Measurements from ENCODE around the gene FBXO8. TPM values are rescaled to one million over a fixed set of nuclear protein-coding genes. Genes with fewer than 3 reads are reported as not detected.

FBXO8 gene, protein sequence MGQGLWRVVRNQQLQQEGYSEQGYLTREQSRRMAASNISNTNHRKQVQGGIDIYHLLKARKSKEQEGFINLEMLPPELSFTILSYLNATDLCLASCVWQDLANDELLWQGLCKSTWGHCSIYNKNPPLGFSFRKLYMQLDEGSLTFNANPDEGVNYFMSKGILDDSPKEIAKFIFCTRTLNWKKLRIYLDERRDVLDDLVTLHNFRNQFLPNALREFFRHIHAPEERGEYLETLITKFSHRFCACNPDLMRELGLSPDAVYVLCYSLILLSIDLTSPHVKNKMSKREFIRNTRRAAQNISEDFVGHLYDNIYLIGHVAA
- 7.5 to 10.5 TPM (median 9.0 TPM) in 3 replicates for total RNA-seq (2021)
- Bru-seq, nascent RNA, result percentile 66 among the genes with signal in this experiment
- long read RNA-seq, experiment 1, transcript FBXO8-201 (6 exons, 2,577 nt), result major isoform, 12 of 13 reads
- long read RNA-seq, experiment 1, partial matches to known transcripts, result 1 of 13 reads
- long read RNA-seq, experiment 1, other reads (novel, unspliced or antisense), result 0 of 13 reads
- long read RNA-seq, experiment 2, transcript FBXO8-201 (6 exons, 2,577 nt), result major isoform, 7 of 10 reads
- long read RNA-seq, experiment 2, partial matches to known transcripts, result 0 of 10 reads
- long read RNA-seq, experiment 2, other reads (novel, unspliced or antisense), result 3 of 10 reads
- long read RNA-seq, experiment 3, transcript FBXO8-201 (6 exons, 2,577 nt), result major isoform, 20 of 22 reads
- long read RNA-seq, experiment 3, partial matches to known transcripts, result 1 of 22 reads
- long read RNA-seq, experiment 3, other reads (novel, unspliced or antisense), result 1 of 22 reads

DNA sequence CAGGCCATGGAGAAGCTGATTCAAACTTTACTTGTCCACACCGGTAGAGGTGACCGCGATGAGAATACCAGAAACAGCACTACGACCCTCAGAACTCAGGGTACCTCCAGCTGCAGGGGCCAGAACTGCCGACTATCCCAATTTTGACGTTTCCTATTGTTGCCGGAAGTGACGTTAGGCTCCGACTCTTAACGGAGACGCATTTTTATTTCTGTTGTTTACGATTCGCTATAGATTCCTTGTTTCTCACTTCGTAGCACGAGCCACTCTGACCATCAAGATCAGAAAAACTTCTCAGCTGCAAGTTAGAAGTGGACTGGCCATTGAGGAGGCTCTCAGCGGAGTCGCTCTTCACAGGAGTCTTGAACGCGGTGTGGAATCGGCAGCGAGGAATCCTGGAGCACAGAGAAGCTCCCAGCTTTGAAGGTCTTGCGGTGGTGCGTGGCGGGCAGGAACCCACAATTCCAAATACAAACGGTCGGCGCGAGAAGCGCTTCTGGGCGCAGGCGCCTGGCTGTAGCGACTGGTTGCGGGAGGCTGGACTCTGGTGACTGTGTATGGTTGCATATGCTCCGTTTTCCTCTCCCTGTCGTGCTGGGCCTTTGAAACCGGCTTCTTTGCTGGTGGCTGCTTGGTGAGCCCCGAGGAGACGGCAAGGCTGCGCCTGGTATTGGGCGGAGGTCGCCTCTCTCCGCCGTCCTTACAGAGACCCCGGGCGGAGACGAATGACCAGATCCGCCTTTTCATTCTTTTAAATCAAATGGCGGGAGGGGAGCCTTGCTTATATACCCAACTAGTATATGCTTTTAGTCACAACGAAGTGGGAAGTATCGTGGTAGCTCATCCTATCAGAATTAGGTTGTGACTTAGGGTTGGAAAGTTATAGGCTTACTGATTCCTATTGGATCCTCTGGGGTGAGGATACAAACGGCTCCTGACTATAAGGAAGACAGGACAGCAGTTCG, at the start of gene FBXO8, which contains the start of gene CEP44:
FBXO8 (minus strand) TSS at position 161 of the 965 bp plus-strand sequence. CDS start 20,575 bp downstream, outside the sequence.
CEP44 (plus strand) TSS at position 405 of the 965 bp plus-strand sequence. CDS start 15,211 bp downstream, outside the sequence.
- Mint-ChIP-seq H3K36me3 (no peaks in the 10 kb centered on the region), H3K4me1 (peaks cover 15% of the 10 kb centered on the region), H3K9me3 (no peaks in the 10 kb centered on the region), H3K27ac (peak within 1 kb of the TSS; percentile 100), H3K27me3 (ENCODE audit: low read depth) (no peaks in the 10 kb centered on the region), H3K4me3 (peak within 1 kb of the TSS; percentile 98)
- ATAC-seq (peak; percentile 75), DNase-seq (ENCODE audit: low spot score) (peak; percentile 64)
- ChIA-PET POLR2A (interaction anchor here (0.8 to 1.0 kb wide), 2 partner anchors 28 to 32 kb away, joined by 3 to 9 read pairs; no protein-coding TSS in a partner anchor), CTCF (no interaction called here)
- no peak for TF ChIP-seq CREB1 (CRISPR knock-in tag; IDR thresholded peaks at IDR 0.05)
- TF ChIP-seq SMAD3 (CRISPR knock-in tag; IDR thresholded peaks at IDR 0.05; ENCODE audit: borderline replicate concordance), result no peak
- no peak for TF ChIP-seq FOXJ3 (CRISPR knock-in tag; IDR thresholded peaks at IDR 0.05; ENCODE audit: borderline replicate concordance)
- no peak for TF ChIP-seq OVOL2 (CRISPR knock-in tag; IDR thresholded peaks at IDR 0.05; ENCODE audit: borderline replicate concordance)
- no peak for TF ChIP-seq RELA (CRISPR knock-in tag; IDR thresholded peaks at IDR 0.05; ENCODE audit: borderline replicate concordance)
- no peak for TF ChIP-seq IRF1 (CRISPR knock-in tag; IDR thresholded peaks at IDR 0.05)
- TF ChIP-seq ATF6 (CRISPR knock-in tag; IDR thresholded peaks at IDR 0.05), result no peak
- no peak for TF ChIP-seq AR (CRISPR knock-in tag; IDR thresholded peaks at IDR 0.05)
- peak; percentile 59 for TF ChIP-seq E2F5 (CRISPR knock-in tag; IDR thresholded peaks at IDR 0.05)
- no peak for TF ChIP-seq SMAD4 (CRISPR knock-in tag; IDR thresholded peaks at IDR 0.05)
- TF ChIP-seq STAT6 (CRISPR knock-in tag; conservative IDR thresholded peaks at IDR 0.05; ENCODE audit: low read depth), result no peak
- TF ChIP-seq ATF1 (CRISPR knock-in tag; IDR thresholded peaks at IDR 0.05), result no peak
- TF ChIP-seq RORB (CRISPR knock-in tag; IDR thresholded peaks at IDR 0.05), result no peak
- TF ChIP-seq NFE2L1 (CRISPR knock-in tag; IDR thresholded peaks at IDR 0.05), result no peak
- TF ChIP-seq E2F1 (CRISPR knock-in tag; IDR thresholded peaks at IDR 0.05), result no peak
- no peak for TF ChIP-seq NR1H2 (CRISPR knock-in tag; IDR thresholded peaks at IDR 0.05)
- TF ChIP-seq, protein P1, sequence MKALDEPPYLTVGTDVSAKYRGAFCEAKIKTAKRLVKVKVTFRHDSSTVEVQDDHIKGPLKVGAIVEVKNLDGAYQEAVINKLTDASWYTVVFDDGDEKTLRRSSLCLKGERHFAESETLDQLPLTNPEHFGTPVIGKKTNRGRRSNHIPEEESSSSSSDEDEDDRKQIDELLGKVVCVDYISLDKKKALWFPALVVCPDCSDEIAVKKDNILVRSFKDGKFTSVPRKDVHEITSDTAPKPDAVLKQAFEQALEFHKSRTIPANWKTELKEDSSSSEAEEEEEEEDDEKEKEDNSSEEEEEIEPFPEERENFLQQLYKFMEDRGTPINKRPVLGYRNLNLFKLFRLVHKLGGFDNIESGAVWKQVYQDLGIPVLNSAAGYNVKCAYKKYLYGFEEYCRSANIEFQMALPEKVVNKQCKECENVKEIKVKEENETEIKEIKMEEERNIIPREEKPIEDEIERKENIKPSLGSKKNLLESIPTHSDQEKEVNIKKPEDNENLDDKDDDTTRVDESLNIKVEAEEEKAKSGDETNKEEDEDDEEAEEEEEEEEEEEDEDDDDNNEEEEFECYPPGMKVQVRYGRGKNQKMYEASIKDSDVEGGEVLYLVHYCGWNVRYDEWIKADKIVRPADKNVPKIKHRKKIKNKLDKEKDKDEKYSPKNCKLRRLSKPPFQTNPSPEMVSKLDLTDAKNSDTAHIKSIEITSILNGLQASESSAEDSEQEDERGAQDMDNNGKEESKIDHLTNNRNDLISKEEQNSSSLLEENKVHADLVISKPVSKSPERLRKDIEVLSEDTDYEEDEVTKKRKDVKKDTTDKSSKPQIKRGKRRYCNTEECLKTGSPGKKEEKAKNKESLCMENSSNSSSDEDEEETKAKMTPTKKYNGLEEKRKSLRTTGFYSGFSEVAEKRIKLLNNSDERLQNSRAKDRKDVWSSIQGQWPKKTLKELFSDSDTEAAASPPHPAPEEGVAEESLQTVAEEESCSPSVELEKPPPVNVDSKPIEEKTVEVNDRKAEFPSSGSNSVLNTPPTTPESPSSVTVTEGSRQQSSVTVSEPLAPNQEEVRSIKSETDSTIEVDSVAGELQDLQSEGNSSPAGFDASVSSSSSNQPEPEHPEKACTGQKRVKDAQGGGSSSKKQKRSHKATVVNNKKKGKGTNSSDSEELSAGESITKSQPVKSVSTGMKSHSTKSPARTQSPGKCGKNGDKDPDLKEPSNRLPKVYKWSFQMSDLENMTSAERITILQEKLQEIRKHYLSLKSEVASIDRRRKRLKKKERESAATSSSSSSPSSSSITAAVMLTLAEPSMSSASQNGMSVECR (CRISPR knock-in tag; IDR thresholded peaks at IDR 0.05; ENCODE audit: borderline replicate concordance), result peak; percentile 70; the same call in 1 of the 2 replicates
- no peak for TF ChIP-seq ZNF671 (CRISPR knock-in tag; IDR thresholded peaks at IDR 0.05)

All from WTC11 (cell line).